ACC112 (cell line): ENCODE results near the gene PIWIL4.

Experiments
- H2AFZ ChIP-seq: fragments of 200-600 bp; sonication (generic); one replicate; pipeline ENCODE4 v1.6.0; 2017; ENCODE audit warnings: antibody characterized with exemption, low read length; ENCODE audit not compliant: unreplicated experiment
- H3K27ac ChIP-seq: fragments of 200-600 bp; sonication (generic); 2 replicates; pipeline ENCODE4 v1.5.1; 2014; ENCODE audit warnings: low read depth, mild to moderate bottlenecking, antibody characterized with exemption, low read length, moderate library complexity
- H3K27me3 ChIP-seq: fragments of 200-600 bp; sonication (generic); 2 replicates; pipeline ENCODE4 v1.6.1; 2014; ENCODE audit warnings: mild to moderate bottlenecking, antibody characterized with exemption, low read length, moderate library complexity, mixed read lengths; ENCODE audit not compliant: insufficient read depth
- H3K36me3 ChIP-seq: fragments of 200-600 bp; sonication (generic); 2 replicates; pipeline ENCODE4 v1.6.1; 2016; ENCODE audit warnings: mild to moderate bottlenecking, antibody characterized with exemption, low read length, moderate library complexity, mixed read lengths; ENCODE audit not compliant: insufficient read depth
- H3K4me1 ChIP-seq: fragments of 200-600 bp; sonication (generic); one replicate; pipeline ENCODE4 v1.6.1; 2016; ENCODE audit warnings: low read length, mixed read lengths; ENCODE audit not compliant: insufficient read depth, unreplicated experiment, control insufficient read depth
- H3K4me3 ChIP-seq: fragments of 200-600 bp; sonication (generic); 2 replicates; pipeline ENCODE4 v1.5.1; 2014; ENCODE audit warnings: mild to moderate bottlenecking, low read depth, low read length
- H3K79me2 ChIP-seq: fragments of 200-600 bp; sonication (generic); one replicate; pipeline ENCODE4 v1.6.0; 2016; ENCODE audit warnings: low read length; ENCODE audit not compliant: control insufficient read depth, unreplicated experiment, insufficient read depth

The PIWIL4 gene

DNA sequence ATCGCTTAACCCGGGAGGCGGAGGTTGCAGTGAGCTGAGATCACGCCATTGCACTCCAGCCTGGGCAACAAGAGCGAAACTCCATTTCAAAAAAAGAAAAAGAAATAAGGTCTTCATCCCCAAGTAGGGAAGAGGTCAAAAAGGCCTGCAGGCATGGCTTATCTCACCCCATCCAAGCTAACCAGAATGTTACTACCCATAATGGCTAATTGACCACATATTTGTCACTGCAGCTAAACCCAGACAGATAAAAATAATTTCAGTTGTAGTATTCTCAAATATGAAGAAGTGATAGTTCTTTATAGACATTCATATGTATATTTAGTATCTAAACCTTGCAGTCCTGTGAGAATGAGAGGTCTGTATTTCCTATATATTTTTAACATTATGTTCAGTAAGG, 17.8 kb downstream of the PIWIL4 start:
- Histone ChIP-seq H3K27ac (no peak overlapping the region), H3K27me3 (no peaks in the 10 kb centered on the region), H3K4me3 (no peak overlapping the region), H3K36me3 (no peaks in the 10 kb centered on the region), H3K4me1 (peaks cover 17% of the 10 kb centered on the region), H2AFZ (no peak overlapping the region), H3K79me2 (no peaks in the 10 kb centered on the region)

DNA sequence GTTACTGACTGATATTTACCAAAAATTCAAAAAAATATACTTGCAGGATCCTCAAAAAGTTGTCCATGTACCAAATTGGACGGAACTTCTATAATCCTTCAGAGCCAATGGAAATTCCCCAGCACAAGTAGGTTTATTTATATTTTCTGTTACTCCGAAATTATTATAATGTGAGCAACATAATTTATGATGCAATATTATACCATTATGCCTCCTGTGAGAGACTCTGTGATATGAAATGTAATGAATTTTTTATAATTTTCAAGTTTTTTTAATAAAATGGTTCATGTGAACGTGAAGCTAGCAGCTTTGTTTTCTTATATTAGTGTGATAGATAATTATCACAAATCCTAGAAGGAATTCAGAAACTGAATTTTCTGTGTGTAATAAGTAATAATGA, 18.2 kb downstream of the PIWIL4 start:
- Histone ChIP-seq H3K27ac (no peak overlapping the region), H3K4me3 (no peak overlapping the region), H3K79me2 (no peaks in the 10 kb centered on the region), H2AFZ (no peak overlapping the region), H3K36me3 (no peaks in the 10 kb centered on the region), H3K27me3 (no peaks in the 10 kb centered on the region), H3K4me1 (peaks cover 17% of the 10 kb centered on the region)

DNA sequence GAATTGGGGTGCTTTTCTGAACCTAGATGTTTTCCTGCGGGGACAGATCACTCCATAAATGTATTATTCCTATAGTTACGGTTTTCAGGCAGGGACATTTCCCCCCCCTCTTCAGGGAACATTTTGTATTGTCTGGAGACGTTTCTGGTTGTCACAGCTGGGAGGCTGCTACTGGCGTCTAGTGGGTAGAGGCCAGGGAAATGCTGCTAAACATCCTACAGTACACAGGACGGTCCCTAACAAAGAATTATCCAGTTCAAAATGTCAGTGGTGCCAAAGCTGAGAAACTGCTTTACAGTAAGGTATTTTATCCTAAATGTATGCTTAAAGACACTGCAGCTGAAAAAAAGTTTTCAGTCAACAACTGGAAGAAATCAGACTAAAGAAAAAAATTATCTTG, 19.4 kb downstream of the PIWIL4 start:
- Histone ChIP-seq H3K36me3 (no peaks in the 10 kb centered on the region), H3K27me3 (no peaks in the 10 kb centered on the region), H3K79me2 (no peaks in the 10 kb centered on the region), H3K27ac (no peak overlapping the region), H2AFZ (no peak overlapping the region), H3K4me3 (no peak overlapping the region), H3K4me1 (peaks cover 17% of the 10 kb centered on the region)

DNA sequence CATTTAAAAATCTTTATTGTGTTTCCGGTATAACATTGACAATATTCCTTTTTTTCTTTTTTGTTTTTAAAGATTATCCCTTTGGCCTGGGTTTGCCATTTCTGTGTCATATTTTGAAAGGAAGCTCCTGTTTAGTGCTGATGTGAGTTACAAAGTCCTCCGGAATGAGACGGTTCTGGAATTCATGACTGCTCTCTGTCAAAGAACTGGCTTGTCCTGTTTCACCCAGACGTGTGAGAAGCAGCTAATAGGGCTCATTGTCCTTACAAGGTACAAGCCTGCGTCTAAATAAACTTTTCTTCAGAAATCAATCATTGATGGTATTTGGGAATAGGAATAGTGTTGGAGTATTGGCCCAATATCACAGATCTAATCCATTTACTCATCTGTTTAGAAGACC, 19.8 kb downstream of the PIWIL4 start:
- Histone ChIP-seq H3K27me3 (no peaks in the 10 kb centered on the region), H3K79me2 (no peaks in the 10 kb centered on the region), H3K4me3 (no peak overlapping the region), H3K27ac (no peak overlapping the region), H3K36me3 (no peaks in the 10 kb centered on the region), H2AFZ (no peak overlapping the region), H3K4me1 (peaks cover 17% of the 10 kb centered on the region)

DNA sequence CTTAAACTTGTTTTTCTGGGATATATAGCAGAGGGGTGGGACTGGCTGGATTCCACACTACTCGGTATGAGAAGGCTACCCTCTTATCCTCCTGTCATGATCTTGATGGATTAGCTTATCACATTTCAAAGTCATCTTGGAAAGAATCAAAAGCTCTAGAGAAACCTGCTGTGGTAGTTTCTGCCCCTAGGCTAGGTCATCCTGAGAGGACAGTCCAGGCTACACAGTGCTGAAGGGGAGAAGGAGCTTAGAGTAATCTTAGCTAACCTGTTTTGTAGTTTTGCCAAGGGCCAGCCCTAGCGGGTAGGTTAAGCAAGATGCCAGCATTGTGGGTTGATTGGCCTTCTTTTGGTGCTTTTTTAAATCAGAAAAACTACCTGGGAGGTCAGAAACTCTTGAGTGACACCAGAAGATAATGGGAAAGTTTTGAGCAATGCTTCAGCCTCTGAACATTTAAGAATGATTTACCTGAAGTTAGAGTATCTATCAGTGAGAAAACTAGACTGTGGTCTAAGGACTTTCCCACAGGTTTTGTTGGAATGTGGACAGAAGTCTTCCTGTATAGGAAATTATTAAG, 21.3 kb downstream of the PIWIL4 start:
- peaks cover 9% of the 10 kb centered on the region for H3K4me1 ChIP-seq
- H3K27ac ChIP-seq = no peak overlapping the region
- no peak overlapping the region for H2AFZ ChIP-seq

DNA sequence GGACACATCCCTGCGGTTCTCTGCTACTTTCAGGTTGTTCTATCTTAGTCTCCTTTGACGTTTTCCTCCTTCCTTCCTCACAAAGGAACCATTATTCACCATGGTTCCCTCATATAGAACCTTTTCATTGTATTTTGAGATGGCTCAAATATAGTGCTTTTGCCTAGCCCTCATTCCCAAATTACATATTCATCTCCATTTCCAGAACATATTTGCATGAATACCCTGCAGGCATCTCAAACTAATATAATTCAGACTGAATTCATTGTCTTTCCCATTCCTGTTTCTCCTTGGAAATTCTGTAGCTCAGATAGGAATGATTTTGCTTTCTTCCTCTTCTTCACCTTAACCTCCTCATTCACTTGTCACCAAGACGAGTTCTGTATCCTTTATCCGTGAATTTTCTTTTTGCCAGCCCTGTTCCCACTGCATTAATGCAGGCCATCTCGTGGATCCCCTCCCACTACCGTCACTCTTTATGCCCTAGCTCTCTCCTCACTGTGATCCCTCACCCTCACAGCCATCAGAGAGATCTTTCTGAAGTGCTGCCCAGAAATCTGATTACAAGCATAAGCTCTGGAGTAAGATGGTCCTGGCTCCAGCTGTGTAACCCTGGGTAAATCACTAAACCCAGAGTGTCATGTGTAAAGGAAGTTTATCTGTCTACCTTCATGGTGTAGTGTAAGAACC, 23.3 kb downstream of the PIWIL4 start:
- no peak overlapping the region for H2AFZ ChIP-seq
- no peaks in the 10 kb centered on the region for H3K27me3 ChIP-seq
- no peaks in the 10 kb centered on the region for H3K4me1 ChIP-seq
- no peaks in the 10 kb centered on the region for H3K36me3 ChIP-seq
- no peaks in the 10 kb centered on the region for H3K79me2 ChIP-seq
- no peak overlapping the region for H3K27ac ChIP-seq
- no peak overlapping the region for H3K4me3 ChIP-seq

More for the DNA sequence above, 21.3 kb downstream of the PIWIL4 start:
- Histone ChIP-seq H3K4me3 (no peak overlapping the region), H3K79me2 (no peaks in the 10 kb centered on the region), H3K36me3 (no peaks in the 10 kb centered on the region), H3K27me3 (no peaks in the 10 kb centered on the region)

DNA sequence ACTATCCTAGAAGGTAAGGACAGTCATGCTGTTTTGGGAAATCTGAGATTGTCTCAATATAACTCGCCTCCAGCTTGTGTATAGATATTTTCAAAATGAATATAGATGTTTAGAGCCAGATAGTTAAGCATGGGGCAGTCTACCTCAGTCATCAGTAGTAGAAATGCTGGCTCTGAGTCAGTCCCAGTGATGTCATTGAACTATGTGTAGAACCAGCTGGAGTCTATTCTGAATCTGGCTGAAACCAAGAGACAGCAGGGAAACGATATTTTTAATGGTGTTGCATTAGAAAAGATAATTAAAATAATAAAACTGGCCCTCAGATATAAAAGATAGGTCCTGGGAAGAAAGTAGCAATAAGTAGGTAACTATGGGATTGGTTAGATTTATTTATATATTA, 25.9 kb downstream of the PIWIL4 start:
- no peak overlapping the region for H3K27ac ChIP-seq
- H3K79me2 ChIP-seq = no peaks in the 10 kb centered on the region
- no peaks in the 10 kb centered on the region for H3K36me3 ChIP-seq
- no peak overlapping the region for H2AFZ ChIP-seq
- H3K4me1 ChIP-seq = no peaks in the 10 kb centered on the region
- no peak overlapping the region for H3K4me3 ChIP-seq
- H3K27me3 ChIP-seq = no peaks in the 10 kb centered on the region

DNA sequence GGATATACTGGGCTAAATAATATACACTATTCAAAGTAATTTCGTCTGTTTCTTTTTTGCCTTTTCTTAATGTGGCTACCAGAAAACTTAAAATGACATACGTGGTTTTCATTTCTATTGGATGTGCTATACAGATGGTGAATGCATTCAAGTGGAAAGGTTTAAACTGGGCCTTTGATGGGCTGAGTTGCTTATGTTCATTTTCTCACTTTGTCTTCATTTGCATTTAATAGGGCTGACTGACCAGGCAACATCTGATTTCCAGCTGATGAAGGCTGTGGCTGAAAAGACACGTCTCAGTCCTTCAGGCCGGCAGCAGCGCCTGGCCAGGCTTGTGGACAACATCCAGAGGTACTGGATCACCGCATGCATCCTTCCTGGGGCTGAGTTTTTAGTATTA, 27.9 kb downstream of the PIWIL4 start:
- H3K27me3 ChIP-seq = no peaks in the 10 kb centered on the region
- no peak overlapping the region for H3K27ac ChIP-seq
- H2AFZ ChIP-seq = no peak overlapping the region
- H3K4me1 ChIP-seq = no peaks in the 10 kb centered on the region
- no peaks in the 10 kb centered on the region for H3K36me3 ChIP-seq
- H3K79me2 ChIP-seq = no peaks in the 10 kb centered on the region
- H3K4me3 ChIP-seq = no peak overlapping the region

DNA sequence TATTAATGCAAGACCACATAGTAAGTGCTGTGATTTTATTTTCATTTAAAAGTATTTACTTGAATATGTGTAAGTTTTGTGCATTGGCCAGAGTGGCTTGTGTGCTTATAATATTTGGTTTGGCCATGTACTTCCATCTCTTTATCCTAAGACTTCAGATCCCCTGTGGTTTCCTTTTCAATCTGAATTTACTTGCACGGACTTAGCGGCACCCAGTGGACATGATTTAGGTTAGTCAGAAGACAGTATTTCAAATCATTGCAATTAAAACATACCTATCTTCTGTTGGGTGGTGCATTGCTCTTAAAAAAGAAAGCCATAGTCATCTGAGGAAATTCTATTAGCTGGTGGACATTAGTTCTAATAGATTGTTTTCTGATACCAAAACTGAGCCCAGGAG, 30.7 kb downstream of the PIWIL4 start:
- no peak overlapping the region for H2AFZ ChIP-seq
- H3K27ac ChIP-seq = no peak overlapping the region
- no peaks in the 10 kb centered on the region for H3K27me3 ChIP-seq
- H3K4me3 ChIP-seq = no peak overlapping the region
- H3K4me1 ChIP-seq = peaks cover 4% of the 10 kb centered on the region
- no peaks in the 10 kb centered on the region for H3K36me3 ChIP-seq
- no peaks in the 10 kb centered on the region for H3K79me2 ChIP-seq

DNA sequence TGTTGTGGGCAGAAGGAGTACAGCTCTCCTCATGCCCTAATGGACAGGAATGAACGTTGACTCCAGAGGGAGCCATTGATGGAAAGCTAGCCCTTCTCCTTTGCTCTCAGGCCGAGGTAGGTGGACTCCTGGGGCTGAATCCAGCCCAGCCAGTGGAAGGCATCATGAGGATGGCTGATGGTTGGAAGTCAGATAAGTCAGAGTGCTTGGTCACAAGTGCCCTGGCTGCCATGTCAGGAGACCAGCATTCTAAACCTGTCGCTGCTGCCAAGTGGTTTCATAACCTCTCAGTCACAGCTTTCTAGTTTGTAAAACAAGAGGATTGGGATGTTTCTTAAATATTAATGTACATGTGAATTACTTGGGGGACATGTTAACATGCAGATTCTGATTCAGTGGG, 32.3 kb downstream of the PIWIL4 start:
- no peak overlapping the region for H2AFZ ChIP-seq
- H3K27ac ChIP-seq = no peak overlapping the region
- H3K4me1 ChIP-seq = peaks cover 11% of the 10 kb centered on the region
- no peak overlapping the region for H3K4me3 ChIP-seq
- H3K79me2 ChIP-seq = no peaks in the 10 kb centered on the region
- H3K36me3 ChIP-seq = no peaks in the 10 kb centered on the region
- no peaks in the 10 kb centered on the region for H3K27me3 ChIP-seq
